Renal cortical epithelial cell (primary cell): ENCODE results near the gene GABRD. TPM values are rescaled to one million over a fixed set of nuclear protein-coding genes. Genes with fewer than 3 reads are reported as not detected.
"Not testable (repeated sequence)": the region's sequence is repeated elsewhere in the genome, so short reads cannot be mapped to it uniquely, and the experiment has no call there.

Experiments used
- DNase-seq: peaks from one replicate; pipeline ENCODE4 v3.0.0-alpha.2; 2011; ENCODE audit warnings: low read depth
- total RNA-seq: library from RNA; depleted of rRNA; stranded (reverse); fragments of >200 nt; gene quantifications from 2 replicates; pipeline ENCODE4 v1.2.3, GENCODE V29; 2014

The GABRD gene, protein sequence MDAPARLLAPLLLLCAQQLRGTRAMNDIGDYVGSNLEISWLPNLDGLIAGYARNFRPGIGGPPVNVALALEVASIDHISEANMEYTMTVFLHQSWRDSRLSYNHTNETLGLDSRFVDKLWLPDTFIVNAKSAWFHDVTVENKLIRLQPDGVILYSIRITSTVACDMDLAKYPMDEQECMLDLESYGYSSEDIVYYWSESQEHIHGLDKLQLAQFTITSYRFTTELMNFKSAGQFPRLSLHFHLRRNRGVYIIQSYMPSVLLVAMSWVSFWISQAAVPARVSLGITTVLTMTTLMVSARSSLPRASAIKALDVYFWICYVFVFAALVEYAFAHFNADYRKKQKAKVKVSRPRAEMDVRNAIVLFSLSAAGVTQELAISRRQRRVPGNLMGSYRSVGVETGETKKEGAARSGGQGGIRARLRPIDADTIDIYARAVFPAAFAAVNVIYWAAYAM
- total RNA-seq = not detected in 2 replicates

GRCh38 chr1:2019172-2019543 lies at the start of gene GABRD:
GABRD (plus strand) TSS chr1:2019345; CDS start chr1:2019424, 79 bp downstream.
- DNase-seq = no peak

- no peak for DNase-seq
Observed at GRCh38 chr1:1969505-1969900, 49.6 kb upstream of the GABRD start.

DNA sequence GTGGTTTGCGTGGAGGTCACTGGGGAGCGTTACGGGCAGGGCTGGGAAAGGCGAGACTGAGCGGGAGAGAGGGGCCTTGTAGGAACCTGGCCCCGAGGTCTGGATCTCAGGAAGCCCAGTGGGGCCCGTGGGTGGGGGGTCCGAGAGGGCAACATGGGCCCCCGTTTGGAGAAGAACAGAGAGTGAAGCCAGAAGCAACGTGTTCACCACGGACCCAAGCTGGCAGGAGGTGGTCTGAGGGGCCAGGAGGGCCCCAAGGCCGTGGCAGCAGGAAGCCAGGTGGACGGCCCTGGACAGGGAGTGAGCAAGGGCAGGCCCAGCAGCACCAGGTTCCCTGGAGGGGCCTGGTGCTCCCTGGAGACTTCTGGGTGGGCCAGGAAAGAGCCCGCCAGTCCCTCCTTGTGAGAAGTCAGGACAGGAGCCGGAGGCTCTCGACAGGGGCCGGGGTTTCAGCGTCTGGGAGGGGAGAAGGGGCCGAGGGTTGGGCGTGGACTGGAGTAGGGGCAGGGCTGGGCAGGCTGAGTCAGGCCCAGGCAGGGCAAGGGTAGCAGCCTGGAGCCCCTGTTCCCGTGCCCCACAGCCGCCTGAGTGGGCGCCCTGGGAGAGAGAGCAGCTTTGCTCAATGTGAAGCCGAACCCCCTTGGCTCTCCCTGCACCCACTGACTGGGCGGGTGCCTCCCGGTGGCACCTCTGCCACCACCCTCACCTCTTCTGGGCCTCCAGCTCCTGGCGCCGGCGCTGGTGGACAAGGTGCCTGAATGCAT lies 49.0 kb upstream of the GABRD start:
- no peak for DNase-seq

DNA sequence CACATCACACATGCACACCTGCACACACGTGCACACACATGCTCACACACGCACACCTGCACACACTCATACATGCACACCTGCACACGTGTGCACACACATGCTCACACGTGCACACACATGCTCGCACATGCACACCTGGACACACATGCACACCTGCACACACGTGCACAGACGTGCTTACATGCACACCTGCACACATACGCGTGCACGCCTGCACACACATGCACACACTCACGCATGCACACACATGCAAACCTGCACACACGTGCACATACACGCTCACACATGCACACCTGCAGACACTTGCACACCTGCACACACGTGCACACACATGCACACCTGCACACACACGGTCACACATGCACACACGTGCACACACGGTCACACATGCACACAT lies 48.1 kb upstream of the GABRD start:
- no peak for DNase-seq

DNA sequence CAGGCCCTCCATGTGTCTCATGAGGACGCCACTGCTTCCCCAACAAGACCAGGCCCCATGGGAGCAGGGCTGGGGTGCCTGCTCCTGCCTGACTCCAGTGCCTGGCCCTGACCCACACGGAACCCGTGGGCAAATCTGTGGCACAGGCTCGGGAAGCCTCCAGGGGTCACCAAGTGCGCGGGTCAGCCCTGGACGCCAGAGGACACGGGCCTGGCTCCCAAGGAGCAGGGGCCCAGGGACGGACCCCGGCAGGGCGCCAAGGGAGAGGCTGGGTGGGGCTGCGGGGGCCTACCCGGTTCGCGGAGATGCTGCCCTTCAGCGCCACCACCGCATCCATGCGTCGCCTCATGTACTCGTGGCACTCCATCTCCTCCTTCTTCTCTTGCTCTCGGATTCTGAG lies 47.5 kb upstream of the GABRD start:
- DNase-seq = no peak

- DNase-seq = no peak
Observed at GRCh38 chr1:1972976-1973715, 46.0 kb upstream of the GABRD start.

GRCh38 chr1:1973716-1974642 lies 45.2 kb upstream of the GABRD start:
- DNase-seq = no peak

DNA sequence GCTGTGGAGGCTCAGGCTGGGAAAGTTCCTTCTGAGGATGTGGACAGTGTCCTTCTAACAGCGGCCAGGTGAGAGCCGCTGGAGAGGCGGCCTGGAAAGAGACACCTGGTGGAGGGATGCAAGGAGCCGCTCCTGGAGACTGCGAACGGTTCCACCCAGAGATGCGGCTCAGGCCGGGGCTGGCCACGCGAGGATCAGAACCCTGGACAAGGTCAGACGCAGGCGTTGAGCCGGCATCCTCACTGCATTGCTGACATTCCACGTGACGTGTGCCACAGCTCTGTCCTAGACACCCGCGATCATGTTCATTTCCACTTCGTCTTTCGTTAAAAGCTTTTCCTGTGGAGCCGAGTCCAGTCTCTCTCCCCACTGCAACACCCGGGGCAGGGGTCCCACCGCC lies 44.3 kb upstream of the GABRD start:
- no peak for DNase-seq

DNA sequence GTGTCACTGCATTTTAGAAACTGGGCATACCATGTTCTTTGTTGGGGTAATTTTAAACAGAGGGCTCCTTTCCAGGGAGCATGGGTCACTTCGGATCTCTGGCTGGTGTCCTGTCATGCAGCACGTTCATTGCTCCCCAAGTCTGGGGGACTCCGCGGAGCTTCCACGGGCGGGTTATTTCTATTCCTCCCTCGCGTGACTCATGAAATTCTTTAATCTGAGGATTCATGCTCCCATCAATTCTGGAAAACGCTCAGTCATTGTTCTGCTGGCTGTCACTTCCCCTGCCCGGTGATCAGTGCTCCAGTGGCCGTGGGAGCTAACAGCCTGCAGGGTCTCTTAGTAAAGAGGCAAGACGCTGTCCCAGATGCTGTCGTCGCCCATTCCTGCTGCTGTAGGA lies 43.6 kb upstream of the GABRD start:
- DNase-seq = no peak

- no peak for DNase-seq
Observed at GRCh38 chr1:1976031-1976430, 43.1 kb upstream of the GABRD start.

GRCh38 chr1:1978108-1978507 lies 41.0 kb upstream of the GABRD start:
- no peak for DNase-seq

DNA sequence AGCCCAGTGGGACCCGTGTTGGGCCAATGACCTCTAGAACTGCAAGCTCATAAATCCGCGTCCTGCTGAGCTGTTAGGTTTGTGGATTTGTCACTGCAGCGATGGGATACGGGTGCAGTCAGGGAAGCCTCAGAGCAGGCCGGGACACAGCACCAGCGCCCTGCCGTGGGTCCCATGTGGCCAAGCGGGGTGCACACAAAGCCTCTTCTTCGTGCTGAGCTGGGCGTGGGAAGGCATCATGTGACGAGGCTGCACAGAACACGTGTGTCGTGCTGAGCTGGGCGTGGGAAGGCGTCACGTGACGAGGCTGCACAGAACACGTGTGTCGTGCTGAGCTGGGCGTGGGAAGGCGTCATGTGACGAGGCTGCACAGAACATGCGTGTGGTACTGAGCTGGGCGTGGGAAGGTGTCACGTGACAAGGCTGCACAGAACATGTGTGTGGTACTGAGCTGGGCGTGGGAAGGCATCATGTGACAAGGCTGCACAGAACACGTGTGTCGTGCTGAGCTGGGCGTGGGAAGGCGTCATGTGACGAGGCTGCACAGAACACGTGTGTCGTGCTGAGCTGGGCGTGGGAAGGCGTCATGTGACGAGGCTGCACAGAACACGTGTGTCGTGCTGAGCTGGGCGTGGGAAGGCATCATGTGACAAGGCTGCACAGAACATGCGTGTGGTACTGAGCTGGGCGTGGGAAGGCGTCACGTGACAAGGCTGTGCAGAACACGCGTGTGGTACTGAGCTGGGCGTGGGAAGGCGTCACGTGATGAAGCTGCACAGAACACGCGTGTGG lies 40.3 kb upstream of the GABRD start:
- DNase-seq = not testable (repeated sequence)

GRCh38 chr1:1979482-1980165 lies 39.5 kb upstream of the GABRD start:
- DNase-seq = no peak

- DNase-seq = no peak
Observed at GRCh38 chr1:1980467-1981141, 38.5 kb upstream of the GABRD start.

DNA sequence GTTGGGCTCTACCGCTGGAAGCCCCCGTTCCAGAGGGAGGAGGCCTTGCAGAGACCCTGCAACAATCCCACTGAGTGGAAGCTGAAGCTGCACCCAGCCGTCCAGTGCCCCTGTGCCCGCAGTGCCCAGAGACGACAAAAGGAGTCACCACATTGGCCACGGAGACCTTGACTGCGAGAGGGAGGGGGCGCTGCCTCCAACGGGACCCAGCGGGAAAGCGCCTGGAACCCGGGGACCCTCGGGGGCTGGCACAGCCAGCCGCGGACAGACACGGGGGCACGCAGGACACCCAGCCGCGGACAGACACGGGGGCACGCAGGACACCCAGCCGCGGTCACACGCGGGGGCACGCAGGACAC lies 38.0 kb upstream of the GABRD start:
- DNase-seq = no peak

DNA sequence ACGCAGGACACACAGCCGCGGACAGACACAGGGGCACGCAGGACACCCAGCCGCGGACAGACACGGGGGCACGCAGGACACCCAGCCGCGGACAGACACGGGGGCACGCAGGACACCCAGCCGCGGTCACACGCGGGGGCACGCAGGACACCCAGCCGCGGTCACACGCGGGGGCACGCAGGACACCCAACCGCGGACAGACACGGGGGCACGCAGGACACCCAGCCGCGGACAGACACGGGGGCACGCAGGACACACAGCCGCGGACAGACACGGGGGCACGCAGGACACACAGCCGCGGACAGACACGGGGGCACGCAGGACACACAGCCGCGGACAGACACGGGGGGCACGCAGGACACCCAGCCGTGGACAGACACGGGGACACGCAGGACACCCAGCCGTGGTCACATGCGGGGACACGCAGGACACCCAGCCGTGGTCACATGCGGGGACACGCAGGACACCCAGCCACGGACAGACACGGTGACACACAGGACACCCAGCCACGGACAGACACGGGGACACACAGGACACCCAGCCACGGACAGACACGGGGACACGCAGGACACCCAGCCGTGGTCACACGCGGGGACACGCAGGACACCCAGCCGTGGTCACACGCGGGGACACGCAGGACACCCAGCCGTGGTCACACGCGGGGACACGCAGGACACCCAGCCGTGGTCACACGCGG lies 37.4 kb upstream of the GABRD start:
- DNase-seq = not testable (repeated sequence)

DNA sequence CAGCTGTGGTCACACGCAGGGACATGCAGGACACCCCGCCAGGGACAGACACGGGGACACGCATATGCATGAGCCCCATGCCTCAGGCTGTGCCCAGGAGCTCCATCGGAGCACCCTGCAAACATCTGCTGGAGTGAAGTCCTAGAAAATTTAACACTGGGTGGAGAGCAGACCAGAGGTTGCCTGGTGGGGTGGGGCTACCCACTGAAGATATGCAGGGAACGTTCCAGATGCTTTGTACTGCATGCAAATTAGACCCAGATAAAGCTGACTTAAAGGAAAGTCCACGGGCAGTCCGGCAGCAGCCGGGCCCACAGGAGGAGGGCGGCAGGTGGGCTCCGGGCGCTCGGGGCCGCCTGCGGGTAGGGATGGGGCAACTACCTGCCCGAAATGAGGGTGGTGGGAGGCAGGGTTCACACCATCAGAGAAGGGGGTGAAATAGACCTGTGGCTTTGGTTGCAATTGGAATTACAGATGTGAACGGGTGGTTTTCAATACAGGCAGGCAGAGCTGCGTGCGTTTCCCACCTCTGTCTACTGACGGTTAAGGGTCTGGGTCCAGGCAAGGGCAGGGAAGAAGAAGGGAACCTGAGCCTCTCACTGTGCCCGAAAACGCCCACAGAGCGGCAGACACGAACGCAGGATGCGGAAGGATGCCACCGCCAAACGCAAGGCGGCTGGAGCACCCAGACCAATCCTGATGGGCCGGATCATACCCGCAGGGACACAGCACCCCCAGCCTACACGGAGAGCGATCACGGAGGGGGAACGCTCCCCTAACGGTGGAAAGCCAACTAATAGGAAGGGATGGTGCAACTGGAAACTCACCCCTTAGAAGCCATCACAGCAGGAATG lies 36.5 kb upstream of the GABRD start:
- no peak for DNase-seq

DNA sequence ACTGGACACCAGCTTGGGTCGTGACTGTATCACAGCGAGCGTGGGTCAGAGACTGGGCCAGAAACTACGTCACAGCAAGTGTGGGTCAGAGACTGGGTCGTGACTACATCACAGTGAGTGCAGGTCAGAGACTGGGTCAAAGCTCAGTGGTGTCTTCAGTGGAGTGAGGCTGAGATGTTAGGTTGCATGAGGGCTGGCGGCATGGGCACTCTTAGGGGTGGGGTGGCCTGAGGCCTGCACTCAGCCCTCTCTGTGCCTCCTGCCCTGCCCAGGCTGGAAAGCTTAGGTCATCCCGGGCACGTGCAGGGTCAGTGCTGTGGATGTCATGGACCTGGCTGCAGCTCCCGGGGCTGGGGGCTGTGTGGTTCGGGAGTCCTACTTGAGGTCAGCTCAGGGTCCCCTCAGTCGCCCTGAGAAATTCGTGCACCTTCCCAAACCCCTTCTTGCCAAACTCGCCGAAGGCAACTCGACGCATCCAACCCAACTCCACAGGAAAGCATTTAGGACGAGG lies 34.5 kb upstream of the GABRD start:
- no peak for DNase-seq
